GM18508 (cell line): ENCODE results near the gene COX19.
A peak's percentile ranks its signal among the peaks of the same experiment; 100 is the strongest.
"Not testable (repeated sequence)": the region's sequence is repeated elsewhere in the genome, so short reads cannot be mapped to it uniquely, and the experiment has no call there.

Experiments used
- ATAC-seq: cut with Tn5 transposase; IDR thresholded peaks from one replicate; pipeline ENCODE4 v1.9.1; 2021; ENCODE audit warnings: moderate number of reproducible peaks; ENCODE audit not compliant: insufficient read depth, unreplicated experiment

Gene COX19

GRCh38 chr7:949021-949934 is 26.1 kb downstream of the COX19 start:
- no peak for ATAC-seq

GRCh38 chr7:947391-948210 is 27.7 kb downstream of the COX19 start:
- no peak for ATAC-seq

GRCh38 chr7:946256-946996 is 28.9 kb downstream of the COX19 start:
- no peak for ATAC-seq

- no peak for ATAC-seq
These were observed 29.6 kb downstream of the COX19 start for GRCh38 chr7:945556-946255.

- ATAC-seq: no peak
These were observed 30.2 kb downstream of the COX19 start for GRCh38 chr7:945147-945555.

- ATAC-seq: no peak
These were observed 30.6 kb downstream of the COX19 start for GRCh38 chr7:944744-945143.

- ATAC-seq: not testable (repeated sequence)
These were observed 31.6 kb downstream of the COX19 start for GRCh38 chr7:943793-944192.

- ATAC-seq: no peak
These were observed 34.5 kb downstream of the COX19 start for GRCh38 chr7:940599-941408.

- no peak for ATAC-seq
These were observed 35.5 kb downstream of the COX19 start for GRCh38 chr7:939843-940242.

GRCh38 chr7:938546-939185 is 36.7 kb downstream of the COX19 start:
- ATAC-seq: no peak

GRCh38 chr7:937856-938484 is 37.4 kb downstream of the COX19 start:
- ATAC-seq: no peak

GRCh38 chr7:936386-937054 is 38.8 kb downstream of the COX19 start:
- ATAC-seq: peak; percentile 78

- no peak for ATAC-seq
These were observed 39.4 kb downstream of the COX19 start for GRCh38 chr7:935874-936385.

GRCh38 chr7:935164-935873 is 40.0 kb downstream of the COX19 start:
- ATAC-seq: no peak

- ATAC-seq: no peak
These were observed 40.7 kb downstream of the COX19 start for GRCh38 chr7:934469-935163.

GRCh38 chr7:932651-932975 is 42.7 kb downstream of the COX19 start:
- ATAC-seq: no peak
